Parathyroid adenoma (tissue), 2 donors: ENCODE measurements around the gene CD109.
A peak's percentile ranks its signal among the peaks of the same experiment; 100 is the strongest.

ENCODE experiments used
- H2AFZ ChIP-seq: fragments of 300-600 bp; sonication (generic); one replicate; pipeline ENCODE4 v1.7.0; 2017; ENCODE audit warnings: antibody characterized with exemption, mild to moderate bottlenecking
- H3K27ac ChIP-seq: fragments of 300-600 bp; sonication (generic); one replicate; pipeline ENCODE4 v1.7.0; 2017
- H3K27me3 ChIP-seq: fragments of 300-600 bp; sonication (generic); one replicate; pipeline ENCODE4 v1.7.0; 2017; ENCODE audit warnings: low read length; ENCODE audit not compliant: control insufficient read depth, insufficient read depth
- H3K36me3 ChIP-seq: fragments of 300-600 bp; sonication (generic); one replicate; pipeline ENCODE4 v1.7.0; 2017; ENCODE audit warnings: low read length; ENCODE audit not compliant: control insufficient read depth, insufficient read depth
- H3K4me1 ChIP-seq: fragments of 300-600 bp; sonication (generic); one replicate; pipeline ENCODE4 v1.7.0; 2017; ENCODE audit warnings: control low read depth
- H3K4me2 ChIP-seq: fragments of 300-600 bp; sonication (generic); one replicate; pipeline ENCODE4 v1.7.0; 2017; ENCODE audit warnings: low read length
- H3K4me3 ChIP-seq: fragments of 300-600 bp; sonication (generic); one replicate; pipeline ENCODE4 v1.7.0; 2017; ENCODE audit warnings: low read depth, low read length
- H3K79me2 ChIP-seq: fragments of 300-600 bp; sonication (generic); one replicate; pipeline ENCODE4 v1.7.0; 2017; ENCODE audit warnings: control low read depth
- H3K9ac ChIP-seq: fragments of 300-600 bp; sonication (generic); one replicate; pipeline ENCODE4 v1.7.0; 2017; ENCODE audit warnings: mild to moderate bottlenecking
- H3K9me3 ChIP-seq: fragments of 300-600 bp; sonication (generic); one replicate; pipeline ENCODE4 v1.7.0; 2017; ENCODE audit warnings: low read length; ENCODE audit not compliant: control insufficient read depth
- CTCF ChIP-seq: fragments of 300-600 bp; sonication (generic); IDR thresholded peaks from one replicate; pipeline ENCODE4 v1.7.0; 2017; ENCODE audit warnings: antibody characterized with exemption, mild to moderate bottlenecking
- donor health status: primary hyperparathyroidism.

The CD109 gene

GRCh38 chr6:73688351-73688750 lies 7.7 kb upstream of the CD109 start:
- H3K9ac ChIP-seq, result no peak overlapping the region
- H3K27me3 ChIP-seq, result no peaks in the 10 kb centered on the region
- no peak overlapping the region for H2AFZ ChIP-seq
- no peak overlapping the region for H3K4me2 ChIP-seq
- peaks cover 23% of the 10 kb centered on the region for H3K79me2 ChIP-seq
- H3K4me3 ChIP-seq, result no peak overlapping the region
- no peak for TF ChIP-seq CTCF
- peaks cover 4% of the 10 kb centered on the region for H3K4me1 ChIP-seq
- H3K27ac ChIP-seq, result no peak overlapping the region
- H3K9me3 ChIP-seq, result no peaks in the 10 kb centered on the region
- no peaks in the 10 kb centered on the region for H3K36me3 ChIP-seq

GRCh38 chr6:73690056-73690455 lies 5.9 kb upstream of the CD109 start:
- Histone ChIP-seq H3K27me3 (no peaks in the 10 kb centered on the region), H3K79me2 (peaks cover 26% of the 10 kb centered on the region), H3K4me3 (no peak overlapping the region), H3K9ac (no peak overlapping the region), H3K9me3 (no peaks in the 10 kb centered on the region), H3K36me3 (no peaks in the 10 kb centered on the region), H3K4me1 (peaks cover 17% of the 10 kb centered on the region), H3K27ac (no peak overlapping the region), H3K4me2 (no peak overlapping the region), H2AFZ (no peak overlapping the region)
- no peak for TF ChIP-seq CTCF

- Histone ChIP-seq H3K9ac (no peak overlapping the region), H3K9me3 (no peaks in the 10 kb centered on the region), H2AFZ (no peak overlapping the region), H3K79me2 (peaks cover 26% of the 10 kb centered on the region), H3K36me3 (no peaks in the 10 kb centered on the region), H3K27me3 (no peaks in the 10 kb centered on the region), H3K27ac (no peak overlapping the region), H3K4me2 (no peak overlapping the region), H3K4me3 (no peak overlapping the region), H3K4me1 (peaks cover 17% of the 10 kb centered on the region)
- TF ChIP-seq CTCF, result no peak
These were observed 4.5 kb upstream of the CD109 start for GRCh38 chr6:73691512-73691911.

GRCh38 chr6:73694711-73695411 lies 1.1 kb upstream of the CD109 start:
- no peaks in the 10 kb centered on the region for H3K9me3 ChIP-seq
- peaks cover 39% of the 10 kb centered on the region for H3K79me2 ChIP-seq
- no peak overlapping the region for H3K9ac ChIP-seq
- no peaks in the 10 kb centered on the region for H3K27me3 ChIP-seq
- peak overlapping the region; percentile 76 for H2AFZ ChIP-seq
- peak overlapping the region; percentile 78 for H3K4me3 ChIP-seq
- H3K4me2 ChIP-seq, result peak overlapping the region; percentile 98
- H3K4me1 ChIP-seq, result peaks cover 23% of the 10 kb centered on the region
- H3K36me3 ChIP-seq, result no peaks in the 10 kb centered on the region
- peak overlapping the region; percentile 91 for H3K27ac ChIP-seq
- TF ChIP-seq CTCF, result no peak
